ENCODE measurements around the gene BTNL2.

The BTNL2 gene, protein sequence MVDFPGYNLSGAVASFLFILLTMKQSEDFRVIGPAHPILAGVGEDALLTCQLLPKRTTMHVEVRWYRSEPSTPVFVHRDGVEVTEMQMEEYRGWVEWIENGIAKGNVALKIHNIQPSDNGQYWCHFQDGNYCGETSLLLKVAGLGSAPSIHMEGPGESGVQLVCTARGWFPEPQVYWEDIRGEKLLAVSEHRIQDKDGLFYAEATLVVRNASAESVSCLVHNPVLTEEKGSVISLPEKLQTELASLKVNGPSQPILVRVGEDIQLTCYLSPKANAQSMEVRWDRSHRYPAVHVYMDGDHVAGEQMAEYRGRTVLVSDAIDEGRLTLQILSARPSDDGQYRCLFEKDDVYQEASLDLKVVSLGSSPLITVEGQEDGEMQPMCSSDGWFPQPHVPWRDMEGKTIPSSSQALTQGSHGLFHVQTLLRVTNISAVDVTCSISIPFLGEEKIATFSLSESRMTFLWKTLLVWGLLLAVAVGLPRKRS
- long read RNA-seq, partial matches to known transcripts = 0 of 1 reads
- long read RNA-seq, other reads (novel, unspliced or antisense) = 1 of 1 reads

DNA sequence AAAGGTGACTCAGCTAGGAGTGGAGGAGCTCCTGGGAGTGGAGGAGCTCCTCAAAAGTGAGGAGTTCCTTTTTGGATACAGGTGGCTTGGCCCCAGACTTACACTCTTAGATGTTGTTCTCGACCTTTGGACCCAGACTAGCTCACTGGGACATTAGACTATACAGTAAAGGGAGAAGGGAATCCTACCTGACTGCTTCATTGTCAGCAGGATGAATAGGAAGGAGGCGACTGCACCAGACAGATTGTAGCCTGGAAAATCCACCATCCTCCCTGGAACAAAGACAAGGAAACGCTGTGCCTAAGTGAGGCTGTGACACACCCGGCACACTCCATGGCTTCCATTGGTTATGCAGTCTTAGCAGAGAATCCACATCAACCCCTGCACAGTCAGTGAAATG, at the start of gene BTNL2:
Gene BTNL2, minus strand, starts transcription at position 325 of the 400 bp plus-strand sequence. Its CDS starts 58 bp downstream, at position 267.
- DNase-seq (ENCODE audit: low read depth in 1 of 2, low spot score in 1 of 2) = no peak
- no peak for TF ChIP-seq POLR2AphosphoS5 (IDR thresholded peaks at IDR 0.05; ENCODE audit: low read depth)
- TF ChIP-seq, protein P1, sequence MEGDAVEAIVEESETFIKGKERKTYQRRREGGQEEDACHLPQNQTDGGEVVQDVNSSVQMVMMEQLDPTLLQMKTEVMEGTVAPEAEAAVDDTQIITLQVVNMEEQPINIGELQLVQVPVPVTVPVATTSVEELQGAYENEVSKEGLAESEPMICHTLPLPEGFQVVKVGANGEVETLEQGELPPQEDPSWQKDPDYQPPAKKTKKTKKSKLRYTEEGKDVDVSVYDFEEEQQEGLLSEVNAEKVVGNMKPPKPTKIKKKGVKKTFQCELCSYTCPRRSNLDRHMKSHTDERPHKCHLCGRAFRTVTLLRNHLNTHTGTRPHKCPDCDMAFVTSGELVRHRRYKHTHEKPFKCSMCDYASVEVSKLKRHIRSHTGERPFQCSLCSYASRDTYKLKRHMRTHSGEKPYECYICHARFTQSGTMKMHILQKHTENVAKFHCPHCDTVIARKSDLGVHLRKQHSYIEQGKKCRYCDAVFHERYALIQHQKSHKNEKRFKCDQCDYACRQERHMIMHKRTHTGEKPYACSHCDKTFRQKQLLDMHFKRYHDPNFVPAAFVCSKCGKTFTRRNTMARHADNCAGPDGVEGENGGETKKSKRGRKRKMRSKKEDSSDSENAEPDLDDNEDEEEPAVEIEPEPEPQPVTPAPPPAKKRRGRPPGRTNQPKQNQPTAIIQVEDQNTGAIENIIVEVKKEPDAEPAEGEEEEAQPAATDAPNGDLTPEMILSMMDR (IDR thresholded peaks at IDR 0.05; ENCODE audit: insufficient read depth, low read length) = no peak
- no peak for TF ChIP-seq SPI1 (IDR thresholded peaks at IDR 0.05; ENCODE audit: borderline replicate concordance, low read depth)
- no peak for TF ChIP-seq GABPA (IDR thresholded peaks at IDR 0.05; ENCODE audit: low read depth)
- no peak within 1 kb of the TSS for H3K4me3 ChIP-seq (replicated peaks; ENCODE audit: insufficient read depth, low read length)
- no peak within 1 kb of the TSS for H3K27ac ChIP-seq (replicated peaks)
- H3K27me3 ChIP-seq (ENCODE audit: insufficient read depth, poor library complexity, severe bottlenecking) = peaks cover 10% of the 10 kb centered on the region

DNA sequence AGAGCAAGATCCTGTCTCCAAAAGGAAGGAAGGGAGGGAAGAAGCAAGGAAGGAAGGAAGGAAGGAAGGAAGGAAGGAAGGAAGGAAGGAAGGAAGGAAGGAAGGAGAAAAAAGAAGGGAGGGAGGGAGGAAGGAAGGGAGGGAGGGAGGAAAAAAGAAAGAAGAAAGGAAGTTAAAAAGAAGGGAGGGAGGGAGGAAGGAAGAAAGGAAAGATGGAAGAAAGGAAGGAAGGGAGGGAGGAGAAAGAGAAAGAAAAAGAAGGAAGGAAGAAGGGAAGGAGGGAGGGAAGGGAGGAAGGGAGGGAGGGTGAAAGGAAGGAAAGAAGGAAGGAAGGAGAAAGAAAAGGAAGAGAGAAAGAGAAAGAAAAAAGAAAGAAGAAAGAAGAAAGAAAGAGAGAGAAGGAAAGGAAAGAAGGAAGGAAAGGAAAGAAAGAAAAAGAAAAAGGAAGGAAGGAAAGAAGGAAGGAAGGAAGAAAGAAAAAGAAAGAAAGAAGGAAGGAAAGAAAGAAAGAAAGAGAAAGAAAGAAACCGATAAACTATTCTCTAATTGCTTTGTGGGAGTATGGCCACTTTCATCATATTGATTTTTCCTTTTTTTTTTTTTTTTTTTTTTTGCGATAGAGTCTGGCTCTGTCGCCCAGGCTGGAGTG, 42.2 kb upstream of the BTNL2 start:
- TF ChIP-seq SPI1 (IDR thresholded peaks at IDR 0.05; ENCODE audit: borderline replicate concordance, low read depth) (no peak), POLR2AphosphoS5 (IDR thresholded peaks at IDR 0.05; ENCODE audit: low read depth) (no peak), GABPA (IDR thresholded peaks at IDR 0.05; ENCODE audit: low read depth) (no peak)
- TF ChIP-seq, protein P1 (IDR thresholded peaks at IDR 0.05; ENCODE audit: insufficient read depth, low read length) = no peak
- TF ChIP-seq, protein P2, sequence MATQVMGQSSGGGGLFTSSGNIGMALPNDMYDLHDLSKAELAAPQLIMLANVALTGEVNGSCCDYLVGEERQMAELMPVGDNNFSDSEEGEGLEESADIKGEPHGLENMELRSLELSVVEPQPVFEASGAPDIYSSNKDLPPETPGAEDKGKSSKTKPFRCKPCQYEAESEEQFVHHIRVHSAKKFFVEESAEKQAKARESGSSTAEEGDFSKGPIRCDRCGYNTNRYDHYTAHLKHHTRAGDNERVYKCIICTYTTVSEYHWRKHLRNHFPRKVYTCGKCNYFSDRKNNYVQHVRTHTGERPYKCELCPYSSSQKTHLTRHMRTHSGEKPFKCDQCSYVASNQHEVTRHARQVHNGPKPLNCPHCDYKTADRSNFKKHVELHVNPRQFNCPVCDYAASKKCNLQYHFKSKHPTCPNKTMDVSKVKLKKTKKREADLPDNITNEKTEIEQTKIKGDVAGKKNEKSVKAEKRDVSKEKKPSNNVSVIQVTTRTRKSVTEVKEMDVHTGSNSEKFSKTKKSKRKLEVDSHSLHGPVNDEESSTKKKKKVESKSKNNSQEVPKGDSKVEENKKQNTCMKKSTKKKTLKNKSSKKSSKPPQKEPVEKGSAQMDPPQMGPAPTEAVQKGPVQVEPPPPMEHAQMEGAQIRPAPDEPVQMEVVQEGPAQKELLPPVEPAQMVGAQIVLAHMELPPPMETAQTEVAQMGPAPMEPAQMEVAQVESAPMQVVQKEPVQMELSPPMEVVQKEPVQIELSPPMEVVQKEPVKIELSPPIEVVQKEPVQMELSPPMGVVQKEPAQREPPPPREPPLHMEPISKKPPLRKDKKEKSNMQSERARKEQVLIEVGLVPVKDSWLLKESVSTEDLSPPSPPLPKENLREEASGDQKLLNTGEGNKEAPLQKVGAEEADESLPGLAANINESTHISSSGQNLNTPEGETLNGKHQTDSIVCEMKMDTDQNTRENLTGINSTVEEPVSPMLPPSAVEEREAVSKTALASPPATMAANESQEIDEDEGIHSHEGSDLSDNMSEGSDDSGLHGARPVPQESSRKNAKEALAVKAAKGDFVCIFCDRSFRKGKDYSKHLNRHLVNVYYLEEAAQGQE (IDR thresholded peaks at IDR 0.05; ENCODE audit: insufficient replicate concordance, low read depth) = no peak
- Histone ChIP-seq H3K4me3 (replicated peaks; ENCODE audit: insufficient read depth, low read length) (no peak overlapping the region), H3K27ac (replicated peaks) (no peak overlapping the region), H3K27me3 (ENCODE audit: insufficient read depth, poor library complexity, severe bottlenecking) (no peaks in the 10 kb centered on the region)
- no peak for DNase-seq (ENCODE audit: low read depth in 1 of 2, low spot score in 1 of 2)

DNA sequence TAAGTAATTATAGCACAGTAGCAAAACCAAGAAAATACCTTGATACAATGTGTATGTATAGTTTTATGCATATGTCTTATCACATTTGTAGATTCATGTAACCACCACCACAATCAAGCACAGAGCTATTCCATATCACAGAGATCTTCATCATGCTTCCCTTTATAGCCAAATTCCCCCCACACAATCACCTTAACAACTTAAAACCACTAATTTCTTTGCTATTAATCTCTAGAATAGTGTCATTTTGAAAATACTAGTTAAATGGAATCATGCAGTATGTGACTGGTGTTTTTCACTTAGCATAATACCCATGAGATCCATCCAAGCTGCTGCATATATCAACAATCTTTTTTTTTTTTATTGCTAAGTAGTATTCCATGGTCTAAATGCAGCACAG, 41.0 kb upstream of the BTNL2 start:
- TF ChIP-seq, protein P2 (IDR thresholded peaks at IDR 0.05; ENCODE audit: insufficient replicate concordance, low read depth) = no peak
- no peaks in the 10 kb centered on the region for H3K27me3 ChIP-seq (ENCODE audit: insufficient read depth, poor library complexity, severe bottlenecking)
- H3K4me3 ChIP-seq (replicated peaks; ENCODE audit: insufficient read depth, low read length) = no peak overlapping the region
- DNase-seq (ENCODE audit: low read depth in 1 of 2, low spot score in 1 of 2) = no peak
- H3K27ac ChIP-seq (replicated peaks) = no peak overlapping the region

DNA sequence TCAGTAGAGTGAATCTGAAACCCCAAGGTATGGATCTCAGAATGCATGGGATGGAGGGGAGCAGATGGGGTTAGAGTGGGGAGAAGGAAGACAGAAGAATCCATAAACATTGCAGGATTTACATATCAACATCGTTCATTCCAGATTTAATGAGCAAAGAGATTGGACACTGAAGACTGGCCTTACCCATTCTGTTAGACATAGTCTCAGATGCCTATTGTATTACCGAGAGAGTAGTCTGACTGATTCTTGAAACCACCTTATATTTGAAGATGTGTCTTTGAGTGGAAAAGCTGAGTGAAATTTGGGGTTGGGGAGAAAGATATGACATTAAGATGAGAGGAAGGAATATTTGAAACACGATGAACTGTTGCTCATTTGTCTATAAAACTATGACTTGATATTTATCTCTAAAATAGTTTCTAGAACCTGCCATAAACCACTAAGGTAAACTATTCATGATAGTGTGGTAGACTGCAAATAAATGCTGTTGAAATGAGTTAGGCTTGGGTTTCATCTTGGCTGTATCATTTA, 38.4 kb upstream of the BTNL2 start:
- Histone ChIP-seq H3K27me3 (ENCODE audit: insufficient read depth, poor library complexity, severe bottlenecking) (peaks cover 2% of the 10 kb centered on the region), H3K4me3 (replicated peaks; ENCODE audit: insufficient read depth, low read length) (no peak overlapping the region), H3K27ac (replicated peaks) (no peak overlapping the region)
- DNase-seq (ENCODE audit: low read depth in 1 of 2, low spot score in 1 of 2) = no peak
- TF ChIP-seq SPI1 (IDR thresholded peaks at IDR 0.05; ENCODE audit: borderline replicate concordance, low read depth) (no peak), POLR2AphosphoS5 (IDR thresholded peaks at IDR 0.05; ENCODE audit: low read depth) (no peak), GABPA (IDR thresholded peaks at IDR 0.05; ENCODE audit: low read depth) (no peak)
- TF ChIP-seq, protein P1 (IDR thresholded peaks at IDR 0.05; ENCODE audit: insufficient read depth, low read length) = no peak
- TF ChIP-seq, protein P2 (IDR thresholded peaks at IDR 0.05; ENCODE audit: insufficient replicate concordance, low read depth) = no peak
